ENCODE measurements around the gene DNAJB6.
A peak's percentile ranks its signal among the peaks of the same experiment; 100 is the strongest.

DNAJB6 gene

DNA sequence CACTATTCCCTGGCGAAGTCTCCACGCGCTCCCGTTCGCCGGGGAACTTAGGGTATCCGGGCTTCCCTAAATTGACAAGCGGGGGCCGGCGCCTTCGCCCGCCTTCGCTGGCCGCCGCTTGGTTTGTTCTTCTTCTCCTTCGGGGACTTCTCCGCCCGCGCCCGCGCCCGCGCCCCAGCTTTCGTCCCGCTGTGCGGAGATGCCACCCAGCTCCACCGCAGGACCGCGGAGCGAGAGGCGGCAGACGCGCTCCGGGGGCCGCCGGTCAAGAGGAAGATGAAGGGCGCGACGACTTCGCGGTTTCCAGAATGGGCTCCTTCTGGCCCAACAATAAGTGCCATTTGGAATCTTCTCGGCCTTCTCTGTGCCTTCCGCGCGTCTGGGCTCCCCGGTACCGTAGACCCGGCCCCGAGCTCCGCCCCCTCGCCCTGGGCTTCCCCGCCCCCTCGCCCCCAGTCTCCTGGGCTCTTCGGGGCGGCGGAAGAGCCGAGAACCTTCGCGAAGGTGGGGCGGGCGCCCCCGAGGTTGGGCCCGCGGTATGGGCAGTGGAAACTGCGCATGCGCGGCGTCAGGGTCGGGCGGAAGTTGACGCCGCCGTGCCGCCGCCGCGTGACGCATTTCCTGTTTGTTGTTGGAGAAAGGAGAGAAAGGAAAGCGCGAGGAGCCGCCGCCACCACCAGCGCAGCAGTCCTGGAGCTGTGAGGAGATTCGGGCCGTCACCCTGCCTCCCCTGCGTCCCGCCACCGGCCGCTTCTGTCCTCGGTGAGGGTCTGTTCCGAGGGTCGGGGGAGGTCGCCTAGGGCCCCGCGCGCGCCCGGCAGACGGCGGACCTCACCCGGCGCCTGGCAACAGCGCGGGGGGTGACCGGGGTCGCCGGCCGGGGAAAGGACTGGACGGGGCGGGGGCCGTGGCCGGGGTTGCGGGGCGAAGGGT lies at the start of gene DNAJB6:
DNAJB6 (plus strand) TSS at position 622 of the 933 bp plus-strand sequence. CDS start 21,569 bp downstream, outside the sequence.
- peak; percentile 98 for DNase-seq (ENCODE audit: low spot score)

- no peak for DNase-seq (ENCODE audit: low spot score)
Observed at GRCh38 chr7:157291404-157292080, 45.3 kb upstream of the DNAJB6 start.

DNA sequence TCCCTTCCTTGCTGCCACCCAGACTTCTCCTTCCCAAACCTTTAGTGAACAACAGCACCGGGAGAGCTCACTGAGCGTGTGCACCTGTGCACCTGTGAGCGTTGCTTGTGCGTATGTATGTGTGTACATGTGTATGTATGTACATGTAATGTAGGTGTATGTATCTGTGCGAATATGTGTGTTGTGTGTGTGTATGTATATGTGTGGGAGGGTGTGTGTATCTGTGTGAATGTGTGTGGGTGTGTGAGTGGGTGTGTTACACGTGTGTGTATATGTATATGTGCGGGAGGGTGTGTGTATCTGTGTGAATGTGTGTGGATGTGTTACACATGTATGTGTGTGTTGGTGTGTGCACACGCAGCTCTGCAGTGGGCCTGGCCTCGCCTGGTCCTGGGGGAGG lies 44.5 kb upstream of the DNAJB6 start:
- no peak for DNase-seq (ENCODE audit: low spot score)

DNA sequence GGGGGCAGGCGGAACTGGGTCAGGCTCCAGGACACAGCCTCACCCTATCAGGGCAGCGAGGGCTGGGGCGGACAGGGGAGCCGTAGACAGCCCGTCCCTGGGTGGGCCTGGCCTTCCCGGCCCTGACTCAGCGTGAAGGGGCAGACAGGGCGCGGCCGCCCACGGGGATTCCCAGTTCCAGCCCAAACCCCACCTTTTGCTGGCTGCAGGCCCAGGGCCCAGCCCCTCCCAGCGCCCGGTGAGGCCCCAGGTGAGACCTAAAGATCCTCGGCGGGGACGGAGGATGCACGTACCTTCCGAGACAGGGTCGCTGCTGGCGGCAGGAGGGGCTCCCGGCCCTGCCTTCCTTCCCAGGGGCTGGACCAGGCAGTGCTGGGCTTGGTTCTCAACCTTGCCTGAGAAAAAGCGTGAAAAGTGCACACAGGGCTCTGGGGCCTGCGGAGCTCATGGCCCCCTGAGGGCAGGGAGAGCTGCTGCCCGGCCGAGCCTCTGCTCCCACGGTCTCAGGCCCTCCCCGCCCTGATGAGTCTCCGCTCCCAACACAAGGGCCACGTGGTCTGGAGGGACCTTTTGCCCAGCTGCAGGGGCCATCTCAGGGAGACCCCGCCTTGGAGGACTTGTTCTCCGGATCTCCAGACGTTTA lies 43.9 kb upstream of the DNAJB6 start:
- DNase-seq (ENCODE audit: low spot score): no peak

- DNase-seq (ENCODE audit: low spot score): no peak
Observed at GRCh38 chr7:157293413-157293788, 43.4 kb upstream of the DNAJB6 start.

GRCh38 chr7:157294773-157295172 lies 42.0 kb upstream of the DNAJB6 start:
- no peak for DNase-seq (ENCODE audit: low spot score)

DNA sequence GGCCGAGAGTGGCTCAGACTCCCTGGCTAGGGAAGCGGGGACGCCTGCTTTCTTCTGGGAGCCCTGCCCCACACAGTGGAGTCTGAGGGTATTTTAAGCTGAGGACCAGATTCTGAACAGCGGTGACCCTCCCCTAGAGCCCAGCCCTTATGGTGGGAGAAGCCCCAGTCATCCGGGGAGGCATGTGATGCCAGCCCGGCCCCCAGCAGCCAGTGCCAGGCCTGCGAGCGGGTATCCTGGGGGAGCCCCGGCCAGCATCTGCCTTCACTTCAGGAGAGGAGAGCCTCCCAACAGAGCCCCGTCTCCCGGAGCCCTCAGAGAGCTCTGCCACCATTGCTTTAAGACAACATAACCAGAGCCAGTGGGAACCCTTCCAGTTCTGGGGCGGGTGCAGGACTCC lies 41.5 kb upstream of the DNAJB6 start:
- DNase-seq (ENCODE audit: low spot score): no peak

DNA sequence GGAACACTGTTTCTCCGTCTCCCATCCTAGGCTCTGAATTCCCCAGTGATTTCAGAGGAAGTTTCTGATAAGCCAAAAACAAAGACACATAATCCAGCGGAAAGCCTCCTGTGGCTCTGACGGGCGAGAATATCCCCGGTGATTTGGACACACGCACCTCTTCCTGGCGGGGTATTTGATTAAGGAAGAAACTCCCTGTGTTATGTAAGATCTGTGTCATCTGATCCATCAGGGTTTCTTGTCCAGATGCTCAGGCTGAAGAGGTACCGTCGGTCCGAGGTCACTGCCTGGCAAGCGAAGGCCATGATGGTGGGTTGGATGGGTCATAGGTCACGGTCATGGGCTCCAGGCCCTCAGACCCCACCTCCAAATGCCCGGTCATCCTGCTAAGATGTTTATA lies 39.6 kb upstream of the DNAJB6 start:
- DNase-seq (ENCODE audit: low spot score): no peak

- no peak for DNase-seq (ENCODE audit: low spot score)
Observed at GRCh38 chr7:157299317-157299612, 37.5 kb upstream of the DNAJB6 start.

DNA sequence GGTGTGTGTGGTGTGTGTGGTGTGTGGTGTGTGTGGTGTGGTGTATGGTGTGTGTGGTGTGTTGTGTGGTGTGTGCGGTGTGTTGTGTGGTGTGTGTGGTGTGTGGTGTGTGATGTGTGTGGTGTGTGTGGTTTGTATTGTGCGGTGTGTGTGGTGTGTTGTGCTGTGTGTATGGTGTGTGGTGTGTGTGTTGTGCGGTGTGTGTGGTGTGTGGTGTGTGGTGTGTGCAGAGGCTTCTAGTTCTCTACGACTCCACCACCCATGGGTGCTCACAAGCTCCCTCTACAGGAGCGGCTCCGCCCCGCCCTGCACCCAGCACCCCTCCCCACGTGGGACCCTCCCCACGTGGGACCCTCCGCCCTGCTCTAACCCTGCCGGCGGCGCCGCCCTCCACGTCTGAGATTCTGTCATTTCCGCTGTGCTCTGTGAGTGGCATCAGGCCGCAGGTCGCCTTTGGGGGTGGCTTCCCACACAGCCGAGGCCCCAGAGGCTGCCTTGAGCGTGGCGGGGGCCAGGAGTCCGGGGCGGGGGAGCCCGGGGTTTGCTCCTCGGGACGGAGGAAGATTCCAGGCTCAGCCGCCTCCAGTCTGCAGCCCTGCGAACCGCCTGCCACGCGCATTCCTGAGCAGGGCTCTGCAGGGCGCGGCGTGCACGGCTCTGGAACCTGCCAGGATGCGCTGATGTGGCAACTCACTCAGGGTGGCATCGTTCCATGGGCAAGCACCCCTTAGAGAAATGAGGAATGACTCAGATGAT lies 37.0 kb upstream of the DNAJB6 start:
- DNase-seq (ENCODE audit: low spot score): no peak

- DNase-seq (ENCODE audit: low spot score): no peak
Observed at GRCh38 chr7:157300369-157300825, 36.4 kb upstream of the DNAJB6 start.

GRCh38 chr7:157301610-157302120 lies 35.1 kb upstream of the DNAJB6 start:
- no peak for DNase-seq (ENCODE audit: low spot score)

- DNase-seq (ENCODE audit: low spot score): no peak
Observed at GRCh38 chr7:157306846-157307838, 29.7 kb upstream of the DNAJB6 start.

DNA sequence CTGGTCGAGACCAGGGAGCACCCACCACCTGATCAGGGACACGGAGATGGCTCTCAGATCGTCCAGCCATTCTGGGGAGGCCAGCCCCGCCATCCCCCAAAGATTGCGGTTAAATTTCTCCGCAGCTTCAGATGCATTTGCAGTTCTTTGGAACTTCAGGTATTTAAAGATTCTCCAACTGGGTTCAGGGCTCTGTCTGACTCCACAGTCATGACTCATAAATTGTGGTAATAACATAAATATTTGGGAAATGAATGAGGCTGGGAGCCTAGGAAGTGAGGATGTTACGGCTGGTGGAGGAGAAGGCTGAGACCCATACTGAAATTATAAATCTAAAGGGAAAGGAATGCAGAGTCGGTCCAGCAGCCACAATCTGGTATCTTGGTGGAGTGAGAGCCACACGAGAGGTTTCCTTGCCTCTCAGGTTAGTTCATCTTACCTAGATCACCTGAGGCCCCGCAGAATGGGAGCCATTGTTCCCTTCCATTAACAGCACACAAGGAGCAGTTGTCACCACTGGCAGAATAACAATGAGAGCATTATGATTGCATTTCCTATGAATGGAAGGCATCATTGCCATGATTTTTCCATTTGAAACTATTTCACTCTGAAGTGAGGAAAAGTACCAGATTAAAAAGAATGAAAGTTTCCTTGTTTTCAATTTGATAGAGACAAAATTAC lies 26.7 kb upstream of the DNAJB6 start:
- DNase-seq (ENCODE audit: low spot score): peak; percentile 90

DNA sequence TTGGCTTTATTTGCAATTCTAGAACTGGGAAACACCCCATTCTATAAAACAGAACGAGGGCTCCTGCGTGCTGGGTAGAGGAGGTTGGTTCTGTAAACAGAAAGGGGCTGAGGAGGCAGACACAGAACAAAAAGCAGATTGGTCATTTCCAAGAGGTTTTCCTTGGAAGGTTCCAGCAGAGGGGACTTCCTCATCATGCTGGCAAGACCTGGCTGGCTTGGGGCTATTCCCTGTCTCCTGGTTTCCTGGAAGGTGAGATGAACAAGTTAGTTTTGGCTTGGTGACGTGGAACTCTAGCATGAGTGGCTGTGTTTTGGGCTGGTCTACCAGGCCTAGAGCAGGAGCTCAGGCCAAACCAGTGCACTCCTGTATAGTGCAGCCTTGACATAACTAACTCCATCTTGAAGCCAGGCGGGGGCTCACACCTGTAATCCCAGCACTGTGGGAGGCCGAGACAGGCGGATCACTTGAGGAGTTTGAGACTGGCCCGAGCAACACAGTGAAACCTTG lies 26.1 kb upstream of the DNAJB6 start:
- peak; percentile 33 for DNase-seq (ENCODE audit: low spot score)

- DNase-seq (ENCODE audit: low spot score): no peak
Observed at GRCh38 chr7:157312941-157313340, 23.9 kb upstream of the DNAJB6 start.

DNA sequence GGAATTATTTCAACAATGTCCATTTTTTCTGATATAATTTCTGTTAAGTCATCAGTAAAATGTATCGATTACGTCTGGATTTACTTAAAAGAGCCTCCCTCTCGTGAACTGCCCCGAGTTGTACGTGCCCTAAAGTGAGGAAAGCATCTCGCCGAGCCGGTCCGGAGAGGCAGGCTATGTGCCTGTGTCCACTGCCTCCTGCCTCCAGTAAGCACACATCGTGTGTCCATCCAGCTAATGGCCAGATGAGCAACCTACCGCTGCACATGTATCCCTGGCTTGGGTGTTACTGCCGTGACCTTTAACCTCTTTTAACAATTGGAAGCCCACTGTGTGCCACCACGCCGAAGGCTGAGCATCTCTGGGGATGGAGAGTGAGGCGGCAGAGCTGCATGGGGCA lies 23.2 kb upstream of the DNAJB6 start:
- DNase-seq (ENCODE audit: low spot score): no peak

DNA sequence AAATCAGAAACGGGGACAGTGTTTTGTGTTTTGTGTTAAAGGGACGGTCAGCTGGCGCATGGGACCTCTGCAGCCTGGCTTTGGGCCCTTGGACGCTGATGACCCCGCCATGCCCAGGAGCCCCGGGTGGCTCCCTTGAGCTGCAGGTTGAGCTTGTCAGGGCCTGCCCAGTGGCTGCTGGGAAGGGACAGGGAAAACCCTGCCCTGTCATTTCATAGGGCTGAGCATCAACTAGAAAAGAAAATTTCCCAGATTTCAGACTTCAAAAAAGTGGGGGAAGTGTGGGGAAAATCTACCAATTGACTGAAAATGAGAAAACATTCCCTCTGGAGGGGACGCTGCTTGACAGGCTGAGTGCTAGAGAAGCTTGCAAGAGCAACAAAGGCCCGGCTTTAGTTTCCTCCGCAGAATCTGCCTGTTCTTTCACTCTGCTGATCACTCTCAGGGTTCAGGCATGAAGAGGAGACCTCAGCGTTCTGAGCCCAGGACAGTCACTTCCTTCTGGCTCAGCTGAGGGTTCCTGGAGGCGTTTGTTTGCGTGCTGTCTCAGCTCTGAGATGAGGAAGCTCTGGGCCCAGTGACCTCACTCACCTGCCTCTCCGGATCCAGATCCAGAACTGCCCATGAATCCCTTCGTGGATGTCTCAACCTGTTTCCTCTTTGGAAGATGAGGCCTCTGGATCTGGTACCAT lies 18.6 kb upstream of the DNAJB6 start:
- DNase-seq (ENCODE audit: low spot score): peak; percentile 43

DNA sequence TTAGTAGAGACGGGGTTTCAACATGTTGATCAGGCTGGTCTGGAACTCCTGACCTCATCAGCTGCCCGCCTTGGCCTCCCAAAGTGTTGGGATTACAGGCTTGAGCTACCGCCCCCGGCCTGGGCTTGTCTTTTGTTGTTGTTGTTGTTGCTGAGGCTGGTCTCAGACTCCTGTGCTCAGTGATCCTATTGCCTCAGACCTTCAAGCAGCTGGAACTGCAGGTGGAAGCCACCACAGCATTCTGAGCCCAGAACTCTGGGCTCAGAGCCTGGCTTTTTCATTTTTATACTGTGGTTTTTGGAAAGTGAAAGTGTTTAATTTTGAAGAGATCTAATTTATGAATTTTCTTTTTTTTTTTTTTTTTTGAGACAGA lies 16.2 kb upstream of the DNAJB6 start:
- peak; percentile 51 for DNase-seq (ENCODE audit: low spot score)
